H54 (cell line): Measurements from ENCODE around the gene FAM98B.

Source experiments
- DNase-seq: peaks from one replicate; pipeline ENCODE4 v3.0.0; 2011; ENCODE audit warnings: low spot score, mixed read lengths; ENCODE audit not compliant: insufficient read length
- FAIRE-seq: peaks from 3 replicates; lab custom pipeline; 2011; peaks lifted over from hg19 to GRCh38; lab: Jason Lieb, UNC
- POLR2A ChIP-seq: IDR thresholded peaks from 2 replicates; pipeline ENCODE4 v1.6.1; 2011; ENCODE audit warnings: low read depth, mild to moderate bottlenecking, low read length

Gene FAM98B

DNA sequence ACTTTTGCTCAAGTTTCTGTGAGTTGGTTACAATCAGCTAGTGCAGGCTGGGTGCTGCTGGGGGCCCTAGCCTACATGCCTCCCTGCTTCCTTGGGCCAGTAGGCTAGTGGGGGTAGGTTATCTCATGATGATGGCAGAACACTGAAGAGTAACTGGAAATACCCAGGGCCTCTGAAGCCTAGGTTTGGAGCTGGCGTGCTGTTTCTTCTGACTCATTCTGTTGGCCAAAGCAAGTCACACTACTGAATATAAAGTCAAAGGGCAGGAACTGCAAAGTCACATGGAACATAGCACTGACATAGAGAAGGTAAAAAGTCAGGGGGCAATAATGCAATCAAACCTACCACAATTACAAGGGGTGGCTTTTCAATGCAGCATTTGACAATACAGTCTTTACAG is 76.2 kb downstream of the FAM98B start:
- DNase-seq (no peak), FAIRE-seq (no peak)
- TF ChIP-seq POLR2A, result no peak

DNA sequence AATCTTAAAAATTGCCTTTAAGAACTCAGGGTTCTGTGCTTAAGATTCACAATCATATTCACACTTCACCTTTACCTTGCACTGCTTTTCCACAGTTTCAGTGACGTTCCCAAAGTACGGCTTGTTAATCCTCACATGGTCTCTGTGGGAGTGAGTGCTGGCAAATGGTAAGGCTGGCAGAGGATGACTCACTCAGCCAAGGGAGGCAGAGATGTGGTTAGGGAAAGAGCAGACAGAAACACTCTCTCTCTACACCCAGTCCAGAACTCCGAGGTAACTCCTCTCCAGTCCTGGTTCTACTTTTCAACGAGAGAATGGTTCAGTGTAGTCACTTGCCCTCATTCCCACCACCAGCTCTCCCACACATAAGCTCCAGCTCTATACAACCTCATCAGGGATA is 77.6 kb downstream of the FAM98B start:
- DNase-seq (peak; percentile 35), FAIRE-seq (peak; percentile 96)
- TF ChIP-seq POLR2A, result no peak

DNA sequence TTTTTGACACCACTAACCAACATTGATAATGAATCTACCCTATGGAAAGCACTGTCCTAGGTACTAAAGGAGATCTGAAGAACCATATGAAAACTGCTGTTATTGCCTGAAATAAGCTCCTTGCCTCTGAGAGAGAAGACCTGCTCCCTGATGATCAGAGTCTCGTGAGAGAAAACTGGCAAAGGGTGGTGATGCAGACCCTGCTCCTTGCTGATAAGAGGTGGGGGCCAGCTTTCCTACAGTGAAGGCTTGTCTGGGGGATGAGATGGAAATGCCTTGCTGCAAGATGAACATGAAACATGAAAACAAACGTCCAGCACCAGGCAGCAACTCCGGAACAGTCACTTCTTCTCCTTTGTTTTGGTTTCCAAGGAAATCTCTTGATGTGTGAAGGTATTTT is 78.8 kb downstream of the FAM98B start:
- FAIRE-seq, result no peak
- TF ChIP-seq POLR2A, result no peak
- no peak for DNase-seq

DNA sequence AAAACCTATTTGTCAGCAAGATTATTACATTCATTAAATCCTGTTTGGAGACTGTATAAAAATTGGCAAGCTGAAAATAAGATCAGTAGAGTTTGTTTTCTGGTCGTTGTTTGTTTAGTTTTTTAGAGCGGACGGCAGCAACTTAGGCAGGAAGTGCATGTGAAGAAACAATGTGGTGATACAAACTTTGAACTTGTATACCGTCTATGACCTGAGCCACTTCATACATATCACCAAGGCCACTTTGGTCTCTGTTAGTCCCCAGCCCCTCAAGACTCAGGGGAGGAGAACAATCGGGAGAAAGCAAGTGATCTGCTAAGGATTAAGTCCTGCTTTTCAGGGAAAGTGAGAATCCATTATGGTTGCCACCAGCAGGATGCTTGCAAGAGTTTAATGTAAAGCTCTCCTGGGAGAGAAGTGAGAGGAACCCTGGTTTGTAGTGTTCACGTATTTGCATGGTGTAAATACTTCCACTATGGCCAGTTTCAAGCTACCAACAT is 79.5 kb downstream of the FAM98B start:
- DNase-seq (no peak), FAIRE-seq (no peak)
- no peak for TF ChIP-seq POLR2A

DNA sequence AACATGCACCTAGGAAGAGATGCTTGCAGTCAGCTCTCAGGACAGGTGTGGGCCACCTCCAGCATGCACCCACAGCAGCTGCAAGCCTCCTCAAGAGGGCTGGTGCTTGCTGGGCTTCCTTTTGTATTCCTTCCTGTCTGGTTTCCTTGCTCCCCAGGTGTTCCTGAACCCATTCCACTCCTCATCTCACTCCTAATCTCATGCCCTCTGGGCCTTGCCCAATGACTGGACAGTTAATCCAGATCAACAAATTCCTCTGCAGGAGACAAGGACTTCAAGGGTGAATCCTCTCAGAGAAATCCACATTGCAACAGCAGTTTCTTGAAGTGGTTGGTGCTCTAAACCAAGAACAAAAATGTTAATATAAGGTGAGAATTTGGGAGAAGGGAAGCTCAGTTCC is 80.0 kb downstream of the FAM98B start:
- no peak for FAIRE-seq
- DNase-seq, result no peak
- TF ChIP-seq POLR2A, result no peak

DNA sequence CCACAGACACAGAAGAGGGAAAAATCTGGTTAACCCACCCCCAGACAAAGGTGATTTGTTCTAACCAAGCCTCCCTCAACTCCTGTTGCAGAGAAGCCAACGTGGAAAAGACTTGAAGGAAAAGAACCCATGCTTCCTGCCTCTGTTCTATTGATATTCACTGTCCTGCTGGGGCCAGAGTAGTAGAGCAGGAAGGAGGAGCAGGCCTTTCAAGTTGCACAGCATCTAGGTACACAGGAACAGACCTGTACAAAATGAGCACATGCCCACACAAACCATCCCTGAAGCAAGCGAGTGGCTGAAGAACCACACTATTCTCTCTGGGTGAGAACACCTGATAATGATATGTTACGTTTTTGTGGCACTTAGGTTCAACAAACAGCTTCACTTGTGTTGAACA is 80.8 kb downstream of the FAM98B start:
- DNase-seq (no peak), FAIRE-seq (no peak)
- TF ChIP-seq POLR2A, result no peak

DNA sequence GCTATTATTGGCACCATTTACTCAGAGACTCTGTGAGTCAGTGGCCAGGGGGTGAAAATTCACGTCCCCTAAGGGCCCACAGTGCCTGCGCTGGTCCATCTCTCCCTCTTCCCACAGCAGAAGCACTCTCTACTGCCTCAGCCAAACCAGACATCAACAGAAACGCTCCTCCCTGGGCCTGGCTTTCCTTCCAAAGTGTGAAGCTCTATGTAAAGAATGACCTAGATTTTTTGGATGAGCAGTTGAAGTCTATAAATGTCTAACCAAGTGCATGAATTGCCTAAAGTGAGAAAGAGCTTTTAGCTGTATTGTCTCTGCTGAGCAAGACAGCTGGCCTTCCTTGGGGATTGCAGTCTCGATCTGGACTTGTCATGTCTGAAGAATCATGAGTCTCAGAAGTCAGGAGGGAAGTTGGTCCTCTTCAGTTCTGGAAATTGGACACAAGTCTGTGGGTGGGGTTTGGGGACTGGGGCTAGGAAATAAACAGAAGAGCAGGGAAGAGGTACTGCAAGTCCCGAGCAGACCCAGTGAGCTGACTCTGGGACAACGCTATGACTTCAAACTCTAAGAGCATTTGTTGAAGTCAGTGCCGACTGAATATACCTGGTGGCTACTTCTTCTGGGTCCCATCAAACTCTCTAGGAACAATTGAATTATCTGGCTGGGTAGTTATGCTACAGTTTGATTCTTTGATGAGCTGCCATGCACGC is 81.7 kb downstream of the FAM98B start:
- DNase-seq (no peak), FAIRE-seq (no peak)
- no peak for TF ChIP-seq POLR2A

DNA sequence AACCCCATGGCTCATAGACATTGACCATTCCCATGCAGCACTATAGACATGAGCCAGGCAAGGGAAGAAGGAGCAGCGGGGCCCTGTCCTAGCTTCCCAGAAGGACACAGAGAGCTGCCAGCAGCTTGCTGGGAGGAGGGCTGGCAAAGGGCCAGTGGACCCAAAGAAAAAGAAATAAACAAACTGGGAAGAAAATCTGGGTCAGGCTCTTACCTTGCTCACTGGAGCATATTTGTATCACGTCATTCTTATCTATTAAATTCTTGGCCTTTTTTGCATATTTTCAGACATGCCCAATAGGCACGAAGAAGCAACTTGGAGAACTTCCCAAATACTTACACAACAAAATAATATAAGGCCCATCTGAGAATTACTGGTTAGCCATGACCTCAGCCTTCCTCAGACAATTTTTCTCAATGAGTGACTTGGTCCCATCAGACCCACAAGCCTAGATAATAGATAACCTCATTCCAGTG is 82.3 kb downstream of the FAM98B start:
- no peak for FAIRE-seq
- TF ChIP-seq POLR2A, result no peak

More for the DNA sequence above, 82.3 kb downstream of the FAM98B start:
- no peak for DNase-seq
